Measurements from ENCODE around the gene AATF.

DNA sequence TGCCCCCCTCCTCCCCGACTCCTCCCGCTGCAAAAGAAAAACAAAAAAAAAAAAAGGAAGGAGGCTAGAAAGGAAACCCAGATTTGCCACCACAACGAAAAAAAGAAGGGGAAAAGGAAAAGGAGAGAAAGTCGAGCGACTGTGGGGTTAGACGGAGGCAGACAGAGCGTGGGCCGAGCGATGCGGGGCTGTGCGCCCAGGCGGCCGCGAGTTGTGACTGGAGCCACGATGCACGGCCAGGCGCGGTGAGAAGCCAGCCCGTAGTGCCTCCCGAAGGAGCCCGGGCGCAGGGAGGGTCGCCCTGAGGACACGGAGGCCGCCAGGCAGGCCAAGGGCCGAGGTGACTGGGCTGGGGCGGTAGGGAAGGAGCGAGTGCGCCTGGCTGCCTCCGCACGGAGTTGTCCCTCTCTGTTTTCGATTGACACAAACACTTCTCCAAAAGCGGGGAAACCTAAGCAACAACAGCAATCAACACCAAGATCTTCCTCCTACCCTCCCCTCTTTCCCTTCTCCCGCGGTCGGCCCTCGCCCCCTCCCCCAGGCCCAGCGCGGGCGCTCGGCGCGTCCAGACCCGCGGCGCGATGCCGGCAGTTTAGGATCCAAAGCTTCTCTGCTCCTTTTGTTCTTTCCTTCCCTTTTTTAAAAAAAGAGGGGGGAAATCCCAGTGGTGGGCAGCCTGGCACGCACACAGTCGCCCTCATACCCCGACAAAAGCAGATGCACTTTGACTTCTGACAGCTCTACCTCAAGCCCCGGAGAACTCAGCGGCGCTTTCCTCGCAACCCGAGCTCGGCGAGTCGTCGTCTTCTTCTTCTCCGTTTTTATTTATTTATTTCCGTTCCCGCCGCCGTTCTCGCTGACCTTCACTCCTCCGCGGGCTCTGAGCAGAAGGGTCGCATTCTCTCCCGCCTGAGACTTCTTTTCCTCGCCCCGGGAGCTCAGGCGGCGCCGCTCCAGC lies 11.5 kb upstream of the AATF start, which contains the start of gene LHX1:
- TF ChIP-seq GATA3 (IDR thresholded peaks at IDR 0.05; ENCODE audit: low read depth, low read length) (no peak), GATA2 (IDR thresholded peaks at IDR 0.05; ENCODE audit: low read depth, low read length) (no peak)

Measured in SH-SY5Y (cell line).